A549 (cell line): ENCODE results near the gene GNA12. TPM values are rescaled to one million over a fixed set of nuclear protein-coding genes. Genes with fewer than 3 reads are reported as not detected.

Experiments used
- ATAC-seq, 2 experiments: fragments of 200-7000 bp in 1 of 2; fragments of >200 bp in 1 of 2; cut with Nextera tagmentation in 1 of 2; cut with Tn5 transposase in 1 of 2; 3 replicates each; pipeline versions ENCODE4 v1.8.0 to v1.9.1; 2018 to 2020; ENCODE audit warnings: mild to moderate bottlenecking in 1 of 2, moderate library complexity in 1 of 2
- CTCF ChIA-PET: fragments of 300-600 bp; sonication (Branson Sonifier 250); formaldehyde crosslinking; extraction: SDS; loops from one replicate; lab custom pipeline; 2021; ENCODE audit warnings: antibody characterized with exemption, inconsistent platforms; lab: Yijun Ruan, JAX
- POLR2A ChIA-PET: fragments of 350-600 bp; formaldehyde crosslinking; extraction: SDS; loops from one replicate; lab custom pipeline; 2021; ENCODE audit warnings: antibody characterized with exemption, inconsistent platforms; lab: Yijun Ruan, JAX
- DNase-seq, 2 experiments: peaks; one replicate each; pipeline versions ENCODE4 v3.0.0 to v3.0.0-alpha.2; 2011 to 2016; ENCODE audit warnings: low read depth in 1 of 2, low spot score in 1 of 2
- FAIRE-seq: peaks from 2 replicates; lab custom pipeline; 2011; peaks lifted over from hg19 to GRCh38; lab: Jason Lieb, UNC
- H3K27ac ChIP-seq, 2 experiments: fragments of >200 bp; sonication (Bioruptor Twin); formaldehyde crosslinking; 3 replicates each; pipeline ENCODE4 v1.5.1; 2016 to 2017
- H3K4me1 ChIP-seq: fragments of >200 bp; sonication (Bioruptor Twin); formaldehyde crosslinking; 3 replicates; pipeline ENCODE4 v1.6.1; 2016
- H3K4me2 ChIP-seq: fragments of >200 bp; sonication (Bioruptor Twin); formaldehyde crosslinking; 3 replicates; pipeline ENCODE4 v1.6.1; 2016
- H3K4me3 ChIP-seq: fragments of >200 bp; sonication (Bioruptor Twin); formaldehyde crosslinking; 3 replicates; pipeline ENCODE4 v1.5.1; 2016
- H3K9me3 ChIP-seq: fragments of >200 bp; sonication (Bioruptor Twin); formaldehyde crosslinking; 3 replicates; pipeline ENCODE4 v1.6.1; 2016
- ATOH8 ChIP-seq: fragments of 250-450 bp; sonication (Bioruptor Pico); IDR thresholded peaks from 2 replicates; pipeline ENCODE4 v1.5.0; 2020; ENCODE audit warnings: low read depth, mild to moderate bottlenecking, moderate library complexity
- BCL3 ChIP-seq: fragments of >200 bp; sonication (Bioruptor Twin); formaldehyde crosslinking; IDR thresholded peaks from 3 replicates; pipeline ENCODE4 v1.6.1; 2016
- CBX2 ChIP-seq: fragments of 200-600 bp; sonication (generic); IDR thresholded peaks from 2 replicates; pipeline ENCODE4 v1.6.1; 2016; ENCODE audit warnings: low read depth, mild to moderate bottlenecking, borderline replicate concordance
- CBX8 ChIP-seq: fragments of 200-600 bp; sonication (generic); IDR thresholded peaks from 2 replicates; pipeline ENCODE4 v1.6.1; 2016
- CEBPB ChIP-seq, 2 experiments: fragments of >200 bp in 1 of 2; sonication (Bioruptor Twin) in 1 of 2; formaldehyde crosslinking in 1 of 2; IDR thresholded peaks; 2 replicates each; pipeline ENCODE4 v1.6.1; 2012 to 2016
- CHD2 ChIP-seq: fragments of 150-350 bp; IDR thresholded peaks from 2 replicates; pipeline ENCODE4 v1.6.1; 2014; ENCODE audit warnings: low read length; ENCODE audit not compliant: partially characterized antibody
- EHF ChIP-seq: fragments of 250-450 bp; sonication (Bioruptor Pico); IDR thresholded peaks from 2 replicates; pipeline ENCODE4 v1.5.0; 2020; ENCODE audit warnings: mild to moderate bottlenecking
- EP300 ChIP-seq, 2 experiments: fragments of >200 bp; sonication (Bioruptor Twin); formaldehyde crosslinking; IDR thresholded peaks; 2 replicates in 1 of 2; 3 replicates in 1 of 2; pipeline ENCODE4 v1.6.1; 2016 to 2017
- ESRRA ChIP-seq: fragments of 150-350 bp; IDR thresholded peaks from 2 replicates; pipeline ENCODE4 v1.6.1; 2014; ENCODE audit warnings: mild to moderate bottlenecking, low read length, borderline replicate concordance
- FOSL2 ChIP-seq, 2 experiments: fragments of 450-650 bp in 1 of 2; fragments of >200 bp in 1 of 2; sonication (Bioruptor Twin) in 1 of 2; formaldehyde crosslinking; IDR thresholded peaks; 2 replicates each; pipeline versions ENCODE4 v1.5.0 to v1.6.1; 2016 to 2020; ENCODE audit warnings: mild to moderate bottlenecking in 1 of 2, moderate library complexity in 1 of 2
- FOXS1 ChIP-seq: fragments of 250-450 bp; sonication (Bioruptor Pico); IDR thresholded peaks from 2 replicates; pipeline ENCODE4 v1.5.0; 2020; ENCODE audit warnings: mild to moderate bottlenecking, moderate library complexity
- GATA3 ChIP-seq: IDR thresholded peaks from 2 replicates; pipeline ENCODE4 v1.6.1; 2012; ENCODE audit warnings: borderline replicate concordance
- HEYL ChIP-seq: fragments of 250-450 bp; sonication (Bioruptor Pico); IDR thresholded peaks from 2 replicates; pipeline ENCODE4 v1.8.0; 2021; ENCODE audit warnings: mild to moderate bottlenecking, moderate library complexity
- HOXB13 ChIP-seq: fragments of 250-450 bp; sonication (Bioruptor Pico); IDR thresholded peaks from 2 replicates; pipeline ENCODE4 v1.5.0; 2020; ENCODE audit warnings: low read depth, mild to moderate bottlenecking, moderate library complexity
- HOXB5 ChIP-seq: fragments of 250-450 bp; sonication (Bioruptor Pico); IDR thresholded peaks from 2 replicates; pipeline ENCODE4 v1.5.0; 2020; ENCODE audit warnings: mild to moderate bottlenecking, moderate library complexity
- JUNB ChIP-seq: fragments of >200 bp; sonication (Bioruptor Twin); formaldehyde crosslinking; IDR thresholded peaks from 2 replicates; pipeline ENCODE4 v1.6.1; 2016
- MAZ ChIP-seq: fragments of 150-350 bp; IDR thresholded peaks from 2 replicates; pipeline ENCODE4 v1.6.1; 2014; ENCODE audit warnings: antibody characterized with exemption, low read depth, low read length, borderline replicate concordance
- NR3C1 ChIP-seq: fragments of >200 bp; sonication (Bioruptor Twin); formaldehyde crosslinking; IDR thresholded peaks from 3 replicates; pipeline ENCODE4 v1.6.1; 2017
- POLR2AphosphoS2 ChIP-seq: conservative IDR thresholded peaks from 2 replicates; pipeline ENCODE4 v1.6.1; 2012; ENCODE audit warnings: low read length, improper control_type of control experiment, inconsistent platforms
- RARB ChIP-seq: fragments of 250-450 bp; sonication (Bioruptor Pico); IDR thresholded peaks from 2 replicates; pipeline ENCODE4 v1.8.0; 2021; ENCODE audit warnings: mild to moderate bottlenecking, moderate library complexity
- REST ChIP-seq: fragments of 200-600 bp; sonication (generic); IDR thresholded peaks from 2 replicates; pipeline ENCODE4 v1.6.1; 2016; ENCODE audit warnings: antibody characterized with exemption, mild to moderate bottlenecking, moderate library complexity
- USF2 ChIP-seq: fragments of 450-650 bp; IDR thresholded peaks from 2 replicates; pipeline ENCODE4 v1.6.1; 2014; ENCODE audit warnings: antibody characterized with exemption
- ZC3H11A ChIP-seq: fragments of 450-650 bp; IDR thresholded peaks from 2 replicates; pipeline ENCODE4 v1.6.1; 2014; ENCODE audit warnings: antibody characterized with exemption, mild to moderate bottlenecking
- WGBS: methylation state at CpG from one replicate; pipeline ENCODE4 v1.1.6; 2017; ENCODE audit errors: missing lambda C conversion rate; 5-methylcytosine and 5-hydroxymethylcytosine counted together
- polyA plus RNA-seq, 4 experiments: library from polyadenylated mRNA; depleted of rRNA in 3 of 4; stranded (reverse); fragments of >200 nt; fragmentation: RNase III in 1 of 4; extraction: RNeasy Plus Mini Kit Qiagen cat#74134 plus additional on column Dnase treatment in 1 of 4; gene quantifications; 2 replicates in 3 of 4; 3 replicates in 1 of 4; pipeline ENCODE4 v1.2.3, GENCODE V29; 2011 to 2017

GNA12 gene
- polyA plus RNA-seq, 2 of the 4 experiments (the other 2 are of a cell fraction) = 33.0 to 43.7 TPM

GRCh38 chr7:2820508-2820934, 23.6 kb downstream of the GNA12 start (continued):
- TF ChIP-seq MAZ = no peak
- no peak for TF ChIP-seq CHD2
- no peak for TF ChIP-seq FOXS1 (CRISPR knock-in tag)
- no peak for TF ChIP-seq HOXB5 (CRISPR knock-in tag)
- TF ChIP-seq ATOH8 (CRISPR knock-in tag) = no peak
- peak; percentile 60 for TF ChIP-seq FOSL2 (IDR thresholded peaks at IDR 0.05)
- TF ChIP-seq FOSL2 (CRISPR knock-in tag; IDR thresholded peaks at IDR 0.05) = peak; percentile 67
- peak; percentile 91 to 96 for TF ChIP-seq CEBPB (IDR thresholded peaks at IDR 0.05)
- peak; percentile 56; the same call in 1 of the 2 replicates for TF ChIP-seq GATA3
- no peak for TF ChIP-seq CBX8
- peak; percentile 65 to 79; a peak in 3 of 5 replicates for TF ChIP-seq EP300 (IDR thresholded peaks at IDR 0.05)
- TF ChIP-seq ESRRA = no peak
- TF ChIP-seq REST = no peak
- TF ChIP-seq EHF (CRISPR knock-in tag) = no peak
- peak; percentile 76 for TF ChIP-seq JUNB
- TF ChIP-seq ZC3H11A = no peak
- no peak for TF ChIP-seq HEYL (CRISPR knock-in tag)
- TF ChIP-seq CBX2 = no peak
- no peak for TF ChIP-seq USF2
- TF ChIP-seq POLR2AphosphoS2 = no peak
- TF ChIP-seq RARB (CRISPR knock-in tag) = no peak
- TF ChIP-seq NR3C1 = no peak

- Histone ChIP-seq H3K4me2 (peak overlapping the region; percentile 67), H3K9me3 (no peaks in the 10 kb centered on the region), H3K4me3 (no peak overlapping the region), H3K27ac (peak overlapping the region; percentile 77 to 89), H3K4me1 (peaks cover 63% of the 10 kb centered on the region)
- no peak for ATAC-seq
- TF ChIP-seq HOXB13 (CRISPR knock-in tag) (no peak), BCL3 (0 out of 3 replicates have a peak, but pooled peaks have one; percentile 1)
- CTCF ChIA-PET = interaction anchor here (1.0 to 2.6 kb wide), 6 partner anchors 12 to 110 kb away, joined by 3 to 14 read pairs (median 6); no protein-coding TSS in a partner anchor
- WGBS = 94% methylated on average over 16 of the region's 16 CpGs
- POLR2A ChIA-PET = interaction anchor here (0.6 to 1.4 kb wide), 5 partner anchors 19 to 69 kb away, joined by 3 to 5 read pairs (median 5); no protein-coding TSS in a partner anchor
- no peak for FAIRE-seq
- DNase-seq = no peak
Measured at GRCh38 chr7:2819954-2820397, 24.1 kb downstream of the GNA12 start.
